B cell (primary cell): ENCODE measurements around the gene TMC1.

Experiments
- CTCF ChIP-seq: fragments of 200-600 bp; IDR thresholded peaks from one replicate; pipeline ENCODE4 v1.8.0; 2022; ENCODE audit warnings: antibody characterized with exemption, mild to moderate bottlenecking
- EZH2 ChIP-seq: IDR thresholded peaks from 2 replicates; pipeline ENCODE4 v1.6.1; 2012; ENCODE audit warnings: borderline replicate concordance, low read depth, mild to moderate bottlenecking, moderate library complexity, low read length; ENCODE audit not compliant: insufficient read depth, poor library complexity, severe bottlenecking

GRCh38 chr9:72680593-72681282 is 159.3 kb downstream of the TMC1 start:
- TF ChIP-seq CTCF (no peak), EZH2 (no peak)
